ENCODE data around the gene MAPK10.

Gene MAPK10

DNA sequence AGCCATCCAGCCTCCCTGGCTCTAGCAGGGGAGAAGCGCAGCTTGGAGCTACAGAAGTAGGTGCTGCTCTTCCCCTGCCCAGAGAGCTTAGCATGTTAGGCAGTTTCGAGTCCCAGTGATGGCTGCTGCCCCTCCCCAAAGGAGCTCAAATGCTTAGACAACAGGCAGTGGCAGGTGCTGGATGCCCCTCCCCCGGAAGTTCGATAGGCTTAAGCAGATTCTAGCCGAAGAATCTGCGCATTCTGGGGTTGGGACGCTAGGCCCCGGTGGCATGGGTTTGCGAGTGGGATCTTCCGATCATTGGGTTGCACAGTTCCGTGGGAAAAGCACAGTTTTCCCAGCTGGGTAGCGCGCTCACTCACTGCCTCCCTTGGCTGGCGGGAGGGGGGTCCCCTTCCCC is 117.2 kb downstream of the MAPK10 start:
- Mint-ChIP-seq H3K4me3 (no peak overlapping the region), H3K4me1 (ENCODE audit: low read depth) (no peaks in the 10 kb centered on the region), H3K9me3 (peaks cover 55% of the 10 kb centered on the region), H3K36me3 (ENCODE audit: low read depth) (no peaks in the 10 kb centered on the region), H3K27me3 (no peaks in the 10 kb centered on the region), H3K27ac (no peak overlapping the region)
- intact Hi-C loops (cut with micrococcal nuclease) = no loop called here

GRCh38 chr4:86235549-86235948 is 124.3 kb downstream of the MAPK10 start:
- Mint-ChIP-seq H3K36me3 (ENCODE audit: low read depth) (no peaks in the 10 kb centered on the region), H3K9me3 (peaks cover 37% of the 10 kb centered on the region), H3K4me3 (no peak overlapping the region), H3K4me1 (ENCODE audit: low read depth) (no peaks in the 10 kb centered on the region), H3K27me3 (no peaks in the 10 kb centered on the region), H3K27ac (no peak overlapping the region)
- intact Hi-C loops (cut with micrococcal nuclease) = no loop called here

DNA sequence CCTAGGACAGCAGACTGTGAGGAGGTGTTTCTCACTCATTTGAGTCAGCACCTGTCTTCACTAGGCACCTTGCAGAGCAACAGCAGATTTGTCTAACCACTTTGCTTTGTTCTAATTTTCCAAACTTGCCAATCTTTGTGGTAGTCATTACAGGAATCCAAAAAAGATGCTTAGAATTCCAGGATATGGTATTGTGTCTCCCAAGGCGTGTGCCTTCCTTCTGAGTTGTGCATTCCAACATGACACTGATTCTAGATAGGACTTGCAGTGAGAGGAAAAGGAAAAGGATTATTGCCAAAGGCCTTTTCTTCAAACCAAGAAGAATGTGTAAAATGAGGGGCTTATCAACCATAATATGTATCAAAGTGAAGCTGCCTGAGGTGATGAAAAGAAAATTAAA is 126.2 kb downstream of the MAPK10 start:
- no peaks in the 10 kb centered on the region for H3K27me3 Mint-ChIP-seq
- no peaks in the 10 kb centered on the region for H3K4me1 Mint-ChIP-seq (ENCODE audit: low read depth)

DNA sequence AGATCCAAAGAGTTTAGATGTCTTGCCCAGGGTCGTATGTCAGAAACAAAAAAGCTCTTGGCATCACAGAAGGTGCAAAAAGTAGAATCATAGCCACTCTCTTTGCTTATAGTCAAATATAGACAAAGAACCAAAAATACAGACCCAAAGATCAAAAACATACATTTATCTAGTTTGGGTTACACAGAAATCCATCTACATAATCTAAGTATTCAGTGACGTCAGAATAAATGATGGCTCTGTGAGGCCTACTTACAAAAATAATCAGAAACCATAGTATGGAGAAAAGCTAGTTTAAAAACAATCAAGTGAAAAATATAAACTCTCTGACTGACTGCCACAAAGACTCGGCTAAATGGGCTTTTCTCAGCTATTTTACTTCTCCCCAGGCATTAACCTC is 126.8 kb downstream of the MAPK10 start:
- no peaks in the 10 kb centered on the region for H3K27me3 Mint-ChIP-seq
- no peak overlapping the region for H3K4me3 Mint-ChIP-seq
- peaks cover 12% of the 10 kb centered on the region for H3K9me3 Mint-ChIP-seq
- H3K27ac Mint-ChIP-seq = no peak overlapping the region
- intact Hi-C loops (cut with micrococcal nuclease) = no loop called here
- no peaks in the 10 kb centered on the region for H3K36me3 Mint-ChIP-seq (ENCODE audit: low read depth)
- H3K4me1 Mint-ChIP-seq (ENCODE audit: low read depth) = no peaks in the 10 kb centered on the region

More for the DNA sequence above, 126.2 kb downstream of the MAPK10 start:
- no peak overlapping the region for H3K4me3 Mint-ChIP-seq
- peaks cover 18% of the 10 kb centered on the region for H3K9me3 Mint-ChIP-seq
- no peaks in the 10 kb centered on the region for H3K36me3 Mint-ChIP-seq (ENCODE audit: low read depth)
- intact Hi-C loops (cut with micrococcal nuclease) = no loop called here
- no peak overlapping the region for H3K27ac Mint-ChIP-seq

DNA sequence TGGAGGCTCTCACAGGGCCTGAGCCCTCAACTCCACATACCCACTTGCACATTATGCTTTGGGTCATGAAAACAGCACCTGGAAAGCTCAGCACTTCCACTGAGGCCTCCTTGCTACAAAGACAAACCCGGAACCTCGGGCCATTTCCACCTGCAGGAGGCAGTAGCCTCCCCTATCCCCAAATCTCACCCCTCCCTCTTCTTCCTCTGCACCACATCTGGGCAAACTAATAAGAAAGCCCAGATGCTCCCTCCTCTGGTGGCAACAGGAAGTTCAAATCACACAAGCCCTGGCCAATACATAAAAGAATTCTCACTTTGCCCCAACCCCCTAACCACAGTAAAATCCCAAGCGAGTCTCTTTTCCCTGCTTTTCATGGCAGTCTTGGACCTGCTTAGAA is 136.4 kb downstream of the MAPK10 start:
- intact Hi-C loops (cut with micrococcal nuclease) = no loop called here
- Mint-ChIP-seq H3K4me1 (ENCODE audit: low read depth) (no peaks in the 10 kb centered on the region), H3K27me3 (no peaks in the 10 kb centered on the region)

DNA sequence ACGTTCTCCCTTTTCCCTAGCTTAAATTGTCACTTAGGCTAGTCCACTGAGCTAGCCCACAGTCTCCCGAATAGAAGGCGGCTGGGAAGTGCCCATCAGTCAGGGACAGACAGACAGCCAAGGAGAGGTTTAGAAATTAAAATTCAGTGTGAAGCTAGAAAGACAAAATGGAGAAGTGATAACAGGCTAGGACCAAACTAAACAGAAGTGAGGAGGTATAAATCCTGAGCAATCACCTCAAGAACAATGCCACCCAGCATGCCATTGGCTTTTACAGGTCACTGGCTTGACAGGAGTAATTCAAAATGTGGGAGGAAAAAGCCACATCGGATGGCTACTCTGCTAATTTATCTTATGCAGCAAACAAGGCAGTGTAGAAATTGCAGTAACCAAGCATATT is 138.9 kb downstream of the MAPK10 start:
- H3K4me3 Mint-ChIP-seq = no peak overlapping the region
- no peaks in the 10 kb centered on the region for H3K9me3 Mint-ChIP-seq
- intact Hi-C loops (cut with micrococcal nuclease) = no loop called here
- H3K27ac Mint-ChIP-seq = no peak overlapping the region
- no peaks in the 10 kb centered on the region for H3K36me3 Mint-ChIP-seq (ENCODE audit: low read depth)
- H3K27me3 Mint-ChIP-seq = no peaks in the 10 kb centered on the region
- no peaks in the 10 kb centered on the region for H3K4me1 Mint-ChIP-seq (ENCODE audit: low read depth)

More for the DNA sequence above, 136.4 kb downstream of the MAPK10 start:
- Mint-ChIP-seq H3K36me3 (ENCODE audit: low read depth) (no peaks in the 10 kb centered on the region), H3K4me3 (no peak overlapping the region), H3K9me3 (no peaks in the 10 kb centered on the region), H3K27ac (no peak overlapping the region)

DNA sequence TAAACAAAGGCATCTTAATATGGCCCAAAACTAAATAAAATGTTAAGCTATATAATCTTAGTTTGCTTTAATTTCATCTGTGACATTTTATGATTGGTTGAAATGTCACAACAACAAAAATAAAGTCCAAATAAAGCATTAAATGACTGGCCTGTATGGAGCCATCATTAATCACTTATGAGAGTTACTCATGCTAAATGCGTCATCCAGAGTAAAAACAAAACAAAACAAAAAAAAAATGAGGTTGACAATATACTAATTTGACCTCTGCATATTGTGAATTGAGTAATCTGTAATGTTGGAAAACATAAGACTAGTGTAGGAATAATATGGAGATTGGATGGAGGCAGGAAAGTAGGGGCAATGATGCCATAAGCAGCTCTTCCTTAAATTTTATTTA is 139.7 kb downstream of the MAPK10 start:
- H3K4me3 Mint-ChIP-seq = no peak overlapping the region
- no peak overlapping the region for H3K27ac Mint-ChIP-seq
- H3K4me1 Mint-ChIP-seq (ENCODE audit: low read depth) = no peaks in the 10 kb centered on the region
- no peaks in the 10 kb centered on the region for H3K36me3 Mint-ChIP-seq (ENCODE audit: low read depth)
- intact Hi-C loops (cut with micrococcal nuclease) = no loop called here
- no peaks in the 10 kb centered on the region for H3K27me3 Mint-ChIP-seq
- peaks cover 2% of the 10 kb centered on the region for H3K9me3 Mint-ChIP-seq

- Mint-ChIP-seq H3K36me3 (ENCODE audit: low read depth) (no peaks in the 10 kb centered on the region), H3K9me3 (peaks cover 12% of the 10 kb centered on the region), H3K4me1 (ENCODE audit: low read depth) (no peaks in the 10 kb centered on the region), H3K27ac (no peak overlapping the region), H3K4me3 (no peak overlapping the region), H3K27me3 (no peaks in the 10 kb centered on the region)
- intact Hi-C loops (cut with micrococcal nuclease) = no loop called here
Observed at GRCh38 chr4:86218746-86219473, 140.9 kb downstream of the MAPK10 start.

GRCh38 chr4:86203176-86203575 is 156.7 kb downstream of the MAPK10 start:
- no peaks in the 10 kb centered on the region for H3K36me3 Mint-ChIP-seq (ENCODE audit: low read depth)
- no peak overlapping the region for H3K27ac Mint-ChIP-seq
- intact Hi-C loops (cut with micrococcal nuclease) = no loop called here
- no peaks in the 10 kb centered on the region for H3K27me3 Mint-ChIP-seq
- no peaks in the 10 kb centered on the region for H3K4me1 Mint-ChIP-seq (ENCODE audit: low read depth)
- H3K4me3 Mint-ChIP-seq = no peak overlapping the region
- no peaks in the 10 kb centered on the region for H3K9me3 Mint-ChIP-seq

DNA sequence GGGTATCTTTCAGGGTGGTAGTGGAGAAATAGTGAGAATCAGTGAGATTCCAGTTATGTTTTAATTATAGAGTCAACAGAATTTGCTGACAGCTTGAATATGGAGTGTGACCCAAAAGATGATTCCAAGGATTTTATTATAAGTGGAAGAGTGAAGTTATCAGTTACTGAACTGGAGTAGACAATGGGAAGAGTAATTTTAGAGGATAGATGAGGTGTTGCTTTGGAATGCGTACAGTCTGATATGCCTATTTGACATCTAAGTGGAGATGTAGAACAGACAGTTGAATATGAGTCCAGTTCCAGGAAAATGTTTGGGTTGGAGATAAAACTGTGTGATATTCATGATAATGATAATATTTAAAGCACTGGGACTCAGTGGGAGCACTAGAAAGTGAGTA is 174.2 kb downstream of the MAPK10 start:
- H3K36me3 Mint-ChIP-seq (ENCODE audit: low read depth) = no peaks in the 10 kb centered on the region
- intact Hi-C loops (cut with micrococcal nuclease) = no loop called here

DNA sequence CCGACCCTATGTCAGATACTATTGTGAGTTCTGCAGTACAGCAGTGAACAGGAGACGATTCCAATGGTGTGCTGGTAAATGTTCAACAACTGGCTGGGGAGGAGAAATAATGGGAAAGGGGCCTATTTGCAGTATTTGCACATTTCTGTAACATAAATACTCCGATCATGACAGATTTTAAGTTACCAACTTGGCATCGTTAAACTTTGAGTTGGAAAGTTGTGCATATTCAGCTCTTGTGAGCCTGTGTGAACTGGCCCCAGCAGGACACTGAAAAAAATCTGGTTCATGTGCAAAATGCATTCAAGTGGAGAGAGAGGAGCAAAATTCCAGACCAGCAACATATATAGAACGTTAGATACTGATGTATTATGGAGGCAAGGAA is 175.0 kb downstream of the MAPK10 start:
- Mint-ChIP-seq H3K27ac (no peak overlapping the region), H3K27me3 (no peaks in the 10 kb centered on the region), H3K9me3 (peaks cover 25% of the 10 kb centered on the region), H3K36me3 (ENCODE audit: low read depth) (no peaks in the 10 kb centered on the region), H3K4me3 (no peak overlapping the region), H3K4me1 (ENCODE audit: low read depth) (no peaks in the 10 kb centered on the region)
- intact Hi-C loops (cut with micrococcal nuclease) = no loop called here

More for the DNA sequence above, 174.2 kb downstream of the MAPK10 start:
- Mint-ChIP-seq H3K27ac (no peak overlapping the region), H3K27me3 (no peaks in the 10 kb centered on the region), H3K4me3 (no peak overlapping the region), H3K4me1 (ENCODE audit: low read depth) (no peaks in the 10 kb centered on the region), H3K9me3 (peaks cover 27% of the 10 kb centered on the region)

- Mint-ChIP-seq H3K4me1 (ENCODE audit: low read depth) (no peaks in the 10 kb centered on the region), H3K27me3 (no peaks in the 10 kb centered on the region), H3K36me3 (ENCODE audit: low read depth) (no peaks in the 10 kb centered on the region), H3K9me3 (peaks cover 23% of the 10 kb centered on the region), H3K27ac (no peak overlapping the region), H3K4me3 (no peak overlapping the region)
- intact Hi-C loops (cut with micrococcal nuclease) = no loop called here
Observed at GRCh38 chr4:86184216-86184900, 175.5 kb downstream of the MAPK10 start.

- no peak overlapping the region for H3K4me3 Mint-ChIP-seq
Observed at GRCh38 chr4:86181585-86181984, 178.3 kb downstream of the MAPK10 start.

DNA sequence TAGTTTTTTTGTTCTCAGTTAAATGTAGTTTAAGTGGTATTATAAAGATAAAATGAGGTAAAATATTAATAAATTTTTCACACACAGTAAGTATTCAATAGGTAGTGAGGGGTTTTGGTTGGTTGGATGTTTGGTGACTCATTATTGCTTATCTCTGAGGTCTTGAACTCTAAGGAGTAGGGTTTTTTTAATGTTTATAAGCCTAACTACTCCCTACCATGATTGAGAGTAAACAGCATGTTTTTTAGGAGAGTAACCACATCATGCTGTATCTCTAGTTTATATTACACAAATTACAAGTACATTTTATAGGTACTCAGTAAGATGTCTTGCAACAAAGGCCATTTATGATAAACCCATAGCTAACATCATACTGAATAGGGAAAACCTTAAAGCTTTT is 181.6 kb downstream of the MAPK10 start:
- intact Hi-C loops (cut with micrococcal nuclease) = no loop called here
- Mint-ChIP-seq H3K36me3 (ENCODE audit: low read depth) (no peaks in the 10 kb centered on the region), H3K4me1 (ENCODE audit: low read depth) (no peaks in the 10 kb centered on the region), H3K27me3 (no peaks in the 10 kb centered on the region), H3K4me3 (no peak overlapping the region), H3K9me3 (peaks cover 9% of the 10 kb centered on the region), H3K27ac (no peak overlapping the region)

More at GRCh38 chr4:86181585-86181984, 178.3 kb downstream of the MAPK10 start:
- Mint-ChIP-seq H3K36me3 (ENCODE audit: low read depth) (no peaks in the 10 kb centered on the region), H3K27me3 (no peaks in the 10 kb centered on the region), H3K4me1 (ENCODE audit: low read depth) (no peaks in the 10 kb centered on the region), H3K9me3 (peaks cover 18% of the 10 kb centered on the region), H3K27ac (no peak overlapping the region)
- intact Hi-C loops (cut with micrococcal nuclease) = no loop called here

DNA sequence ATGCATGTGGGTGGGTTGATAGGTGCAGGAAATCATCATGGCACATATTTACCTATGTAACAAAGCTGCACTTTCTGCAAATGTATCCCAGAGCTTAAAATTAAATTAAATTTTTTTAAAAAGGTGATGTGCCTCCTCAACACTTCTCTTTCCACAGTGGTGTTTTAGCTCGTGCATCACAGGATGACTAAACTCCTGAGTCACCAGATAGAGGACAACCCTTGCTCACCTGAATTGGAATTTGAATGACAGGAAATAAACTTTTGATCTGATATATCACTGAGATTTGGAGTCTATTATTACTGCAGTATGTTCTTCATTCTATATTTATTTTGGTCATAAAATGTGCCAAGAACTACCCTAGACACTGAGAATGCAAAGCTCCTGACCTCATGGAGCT is 185.3 kb downstream of the MAPK10 start:
- Mint-ChIP-seq H3K9me3 (peaks cover 1% of the 10 kb centered on the region), H3K27ac (no peak overlapping the region)

More for the DNA sequence above, 185.3 kb downstream of the MAPK10 start:
- intact Hi-C loops (cut with micrococcal nuclease) = no loop called here
- H3K4me3 Mint-ChIP-seq = no peak overlapping the region
- no peaks in the 10 kb centered on the region for H3K27me3 Mint-ChIP-seq
- H3K36me3 Mint-ChIP-seq (ENCODE audit: low read depth) = no peaks in the 10 kb centered on the region
- H3K4me1 Mint-ChIP-seq (ENCODE audit: low read depth) = no peaks in the 10 kb centered on the region
